Measurements from ENCODE around the gene TCF7L1. TPM values are rescaled to one million over a fixed set of nuclear protein-coding genes. Genes with fewer than 3 reads are reported as not detected.

TCF7L1 gene
- total RNA-seq, 2 experiments from 2014 or later = not detected

DNA sequence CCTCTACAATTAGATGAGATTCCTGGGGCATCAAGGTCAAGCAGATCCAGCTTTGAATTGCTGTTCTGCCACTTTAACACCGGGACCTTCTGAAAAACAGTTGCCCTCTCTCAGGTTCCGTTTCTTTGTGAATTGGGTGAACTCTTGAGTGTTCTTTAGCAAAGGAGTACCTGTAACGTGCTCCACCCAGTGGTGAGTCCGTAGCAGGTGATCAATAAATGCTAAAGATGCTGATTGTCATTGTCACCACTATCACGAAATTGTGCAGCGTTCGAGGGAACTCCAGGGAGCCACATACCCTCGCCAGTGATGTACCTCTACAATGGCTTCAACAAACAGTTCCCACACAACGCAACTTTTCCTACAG is 81.9 kb downstream of the TCF7L1 start:
- intact Hi-C loops (cut with DNase I, micrococcal nuclease) = no loop called here

DNA sequence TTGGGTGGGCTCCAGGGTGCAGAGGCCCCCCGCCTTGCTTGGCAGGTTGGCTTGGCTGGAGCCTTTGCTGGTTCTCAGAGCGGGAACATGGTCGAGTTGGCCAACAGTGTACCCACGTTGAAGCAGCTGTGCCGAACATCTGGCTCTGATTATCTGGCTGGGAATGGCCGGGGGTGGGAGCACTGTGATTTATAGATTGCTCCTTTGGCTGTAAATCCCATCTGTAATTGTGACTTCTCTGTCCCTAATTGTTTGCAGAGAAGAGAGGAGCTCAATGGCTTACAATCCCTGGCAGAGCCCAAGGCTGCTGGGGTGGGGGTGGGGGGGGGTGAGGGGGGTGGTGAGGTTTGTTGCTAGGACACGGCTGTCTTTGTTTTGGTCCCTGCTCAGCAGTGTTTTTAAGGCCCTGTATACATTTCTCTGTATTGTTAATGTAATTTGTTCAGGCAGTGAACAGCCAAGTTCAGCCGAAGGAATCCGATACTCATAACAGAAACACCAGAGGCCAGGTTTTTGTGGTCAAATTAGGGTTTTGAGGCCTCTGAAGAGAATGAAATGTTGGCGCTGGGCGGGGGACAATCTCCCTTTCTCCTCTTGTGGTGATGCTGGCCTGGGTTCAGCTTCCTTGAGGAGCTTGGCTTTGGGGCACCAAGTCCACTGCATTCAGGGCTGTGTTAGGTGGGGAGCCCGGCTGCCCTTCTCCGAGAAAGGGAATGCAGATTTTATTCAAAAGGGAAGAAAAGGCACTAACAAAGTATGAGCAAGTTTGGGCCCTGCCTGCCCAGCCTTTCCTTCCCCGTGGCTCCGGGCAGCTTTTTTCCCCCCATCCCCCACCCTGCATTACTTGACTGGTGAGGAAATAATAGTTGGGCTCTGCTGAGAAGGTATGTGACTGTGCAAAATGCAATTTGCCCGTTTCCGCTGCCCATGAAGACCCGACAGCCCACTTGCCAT is 82.5 kb downstream of the TCF7L1 start:
- TF ChIP-seq, protein P1, sequence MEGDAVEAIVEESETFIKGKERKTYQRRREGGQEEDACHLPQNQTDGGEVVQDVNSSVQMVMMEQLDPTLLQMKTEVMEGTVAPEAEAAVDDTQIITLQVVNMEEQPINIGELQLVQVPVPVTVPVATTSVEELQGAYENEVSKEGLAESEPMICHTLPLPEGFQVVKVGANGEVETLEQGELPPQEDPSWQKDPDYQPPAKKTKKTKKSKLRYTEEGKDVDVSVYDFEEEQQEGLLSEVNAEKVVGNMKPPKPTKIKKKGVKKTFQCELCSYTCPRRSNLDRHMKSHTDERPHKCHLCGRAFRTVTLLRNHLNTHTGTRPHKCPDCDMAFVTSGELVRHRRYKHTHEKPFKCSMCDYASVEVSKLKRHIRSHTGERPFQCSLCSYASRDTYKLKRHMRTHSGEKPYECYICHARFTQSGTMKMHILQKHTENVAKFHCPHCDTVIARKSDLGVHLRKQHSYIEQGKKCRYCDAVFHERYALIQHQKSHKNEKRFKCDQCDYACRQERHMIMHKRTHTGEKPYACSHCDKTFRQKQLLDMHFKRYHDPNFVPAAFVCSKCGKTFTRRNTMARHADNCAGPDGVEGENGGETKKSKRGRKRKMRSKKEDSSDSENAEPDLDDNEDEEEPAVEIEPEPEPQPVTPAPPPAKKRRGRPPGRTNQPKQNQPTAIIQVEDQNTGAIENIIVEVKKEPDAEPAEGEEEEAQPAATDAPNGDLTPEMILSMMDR (IDR thresholded peaks at IDR 0.05) = no peak
- H3K4me3 ChIP-seq (ENCODE audit: low read length) = no peak overlapping the region
- intact Hi-C loops (cut with DNase I, micrococcal nuclease) = no loop called here
- no peaks in the 10 kb centered on the region for H3K9me3 ChIP-seq (ENCODE audit: control insufficient read depth in 1 of 2, insufficient read depth in 1 of 2, low read length in 2 of 2)
- POLR2A ChIA-PET = no interaction called here
- CTCF ChIA-PET = no interaction called here
- Mint-ChIP-seq H3K27me3 (peaks cover 54% of the 10 kb centered on the region), H3K36me3 (ENCODE audit: low read depth) (no peaks in the 10 kb centered on the region), H3K9me3 (no peaks in the 10 kb centered on the region), H3K4me1 (ENCODE audit: low read depth) (no peaks in the 10 kb centered on the region), H3K27ac (no peak overlapping the region), H3K4me3 (no peak overlapping the region)
- ATAC-seq (ENCODE audit: poor library complexity) = no peak
- H3K27ac ChIP-seq (ENCODE audit: low read depth in 1 of 2, low read length in 2 of 2) = no peak overlapping the region
- DNase-seq = no peak
- peaks cover 12 to 16% of the 10 kb centered on the region in 2 experiments for H3K27me3 ChIP-seq (ENCODE audit: control insufficient read depth in 1 of 2, insufficient read depth in 2 of 2, low read length in 2 of 2)
- no peaks in the 10 kb centered on the region for H3K36me3 ChIP-seq (ENCODE audit: insufficient read depth, low read length)
- no peaks in the 10 kb centered on the region for H3K4me1 ChIP-seq (ENCODE audit: insufficient read depth, low read length)

More for the DNA sequence above, 81.9 kb downstream of the TCF7L1 start:
- TF ChIP-seq, protein P1 (IDR thresholded peaks at IDR 0.05) = no peak
- Mint-ChIP-seq H3K9me3 (no peaks in the 10 kb centered on the region), H3K27ac (no peak overlapping the region), H3K4me3 (no peak overlapping the region), H3K27me3 (peaks cover 55% of the 10 kb centered on the region), H3K36me3 (ENCODE audit: low read depth) (no peaks in the 10 kb centered on the region), H3K4me1 (ENCODE audit: low read depth) (no peaks in the 10 kb centered on the region)
- Histone ChIP-seq H3K9me3 (ENCODE audit: control insufficient read depth in 1 of 2, insufficient read depth in 1 of 2, low read length in 2 of 2) (no peaks in the 10 kb centered on the region), H3K4me3 (ENCODE audit: low read length) (no peak overlapping the region), H3K27ac (ENCODE audit: low read depth in 1 of 2, low read length in 2 of 2) (no peak overlapping the region), H3K4me1 (ENCODE audit: insufficient read depth, low read length) (no peaks in the 10 kb centered on the region), H3K36me3 (ENCODE audit: insufficient read depth, low read length) (no peaks in the 10 kb centered on the region), H3K27me3 (ENCODE audit: control insufficient read depth in 1 of 2, insufficient read depth in 2 of 2, low read length in 2 of 2) (peaks cover 12 to 16% of the 10 kb centered on the region in 2 experiments)
- ATAC-seq (ENCODE audit: poor library complexity) = no peak
- ChIA-PET POLR2A (no interaction called here), CTCF (no interaction called here)
- no peak for DNase-seq

DNA sequence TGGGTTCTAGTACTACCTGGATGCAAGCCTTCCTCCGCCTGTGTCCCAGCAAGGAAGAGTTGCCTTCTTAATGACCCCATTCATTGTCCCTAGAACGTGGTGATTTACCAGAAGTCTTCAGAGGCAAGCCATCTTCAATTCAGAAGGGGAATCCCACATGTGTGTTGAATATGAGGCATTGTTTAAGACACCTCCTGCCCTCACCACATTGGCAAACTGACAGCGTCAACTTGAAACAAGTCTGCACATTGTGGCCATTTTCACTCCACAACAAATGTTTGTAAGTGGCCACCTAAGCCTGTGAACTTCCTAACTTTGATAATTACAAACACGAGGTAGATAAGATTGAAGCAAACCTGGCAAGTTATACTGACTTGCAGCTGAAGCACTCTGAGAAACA is 83.7 kb downstream of the TCF7L1 start:
- Mint-ChIP-seq H3K4me3 (no peak overlapping the region), H3K4me1 (ENCODE audit: low read depth) (no peaks in the 10 kb centered on the region), H3K9me3 (no peaks in the 10 kb centered on the region), H3K27ac (no peak overlapping the region), H3K27me3 (peaks cover 59% of the 10 kb centered on the region), H3K36me3 (ENCODE audit: low read depth) (no peaks in the 10 kb centered on the region)
- no peak overlapping the region for H3K27ac ChIP-seq (ENCODE audit: low read depth in 1 of 2, low read length in 2 of 2)
- H3K4me3 ChIP-seq (ENCODE audit: low read length) = no peak overlapping the region
- H3K27me3 ChIP-seq (ENCODE audit: control insufficient read depth in 1 of 2, insufficient read depth in 2 of 2, low read length in 2 of 2) = peaks cover 12 to 15% of the 10 kb centered on the region in 2 experiments
- TF ChIP-seq, protein P1 (IDR thresholded peaks at IDR 0.05) = no peak
- H3K4me1 ChIP-seq (ENCODE audit: insufficient read depth, low read length) = no peaks in the 10 kb centered on the region
- no peaks in the 10 kb centered on the region for H3K9me3 ChIP-seq (ENCODE audit: control insufficient read depth in 1 of 2, insufficient read depth in 1 of 2, low read length in 2 of 2)
- H3K36me3 ChIP-seq (ENCODE audit: insufficient read depth, low read length) = no peaks in the 10 kb centered on the region
- ChIA-PET POLR2A (no interaction called here), CTCF (no interaction called here)
- DNase-seq = no peak
- intact Hi-C loops (cut with DNase I, micrococcal nuclease) = no loop called here
- no peak for ATAC-seq (ENCODE audit: poor library complexity)
